Osteocyte (in vitro differentiated cells): ENCODE data around the gene APCDD1. TPM values are rescaled to one million over a fixed set of nuclear protein-coding genes. Genes with fewer than 3 reads are reported as not detected.

Experiments used
- DNase-seq: peaks from one replicate; pipeline ENCODE4 v3.0.0; 2021; ENCODE audit warnings: mixed read lengths; ENCODE audit not compliant: unreplicated experiment; ENCODE audit errors: extremely low spot score
- H3K27ac Mint-ChIP-seq: one replicate; pipeline ENCODE4 v1.8.0; 2021; ENCODE audit warnings: mild to moderate bottlenecking, mixed read lengths; ENCODE audit not compliant: unreplicated experiment
- H3K27me3 Mint-ChIP-seq: one replicate; pipeline ENCODE4 v1.8.0; 2021; ENCODE audit warnings: mixed read lengths; ENCODE audit not compliant: unreplicated experiment
- H3K36me3 Mint-ChIP-seq: one replicate; pipeline ENCODE4 v1.8.0; 2021; ENCODE audit warnings: mixed read lengths; ENCODE audit not compliant: unreplicated experiment
- H3K4me1 Mint-ChIP-seq: one replicate; pipeline ENCODE4 v1.8.0; 2021; ENCODE audit warnings: mixed read lengths; ENCODE audit not compliant: unreplicated experiment
- H3K4me3 Mint-ChIP-seq: one replicate; pipeline ENCODE4 v1.8.0; 2021; ENCODE audit warnings: mild to moderate bottlenecking, moderate library complexity, mixed read lengths; ENCODE audit not compliant: unreplicated experiment
- H3K9me3 Mint-ChIP-seq: one replicate; pipeline ENCODE4 v1.8.0; 2021; ENCODE audit warnings: mixed read lengths; ENCODE audit not compliant: unreplicated experiment
- CTCF ChIP-seq: fragments of 200-600 bp; sonication (generic); IDR thresholded peaks from 2 replicates; pipeline ENCODE4 v1.5.0; 2021; ENCODE audit warnings: antibody characterized with exemption, mild to moderate bottlenecking, moderate library complexity
- total RNA-seq: library from RNA; stranded (reverse); gene quantifications from 2 replicates; pipeline ENCODE4 v1.2.1, GENCODE V29; 2021

Gene APCDD1
- total RNA-seq, 1 donor from 2014 or later = 1.4 TPM

- TF ChIP-seq CTCF = no peak
- Mint-ChIP-seq H3K27me3 (peaks cover 28% of the 10 kb centered on the region), H3K9me3 (no peaks in the 10 kb centered on the region), H3K36me3 (peaks cover 3% of the 10 kb centered on the region), H3K4me3 (no peak overlapping the region), H3K4me1 (peaks cover 14% of the 10 kb centered on the region), H3K27ac (no peak overlapping the region)
- DNase-seq = no peak
Measured at GRCh38 chr18:10409041-10409440, 45.4 kb upstream of the APCDD1 start.

- TF ChIP-seq CTCF = no peak
- Mint-ChIP-seq H3K36me3 (peaks cover 3% of the 10 kb centered on the region), H3K27me3 (peaks cover 17% of the 10 kb centered on the region), H3K9me3 (no peaks in the 10 kb centered on the region), H3K4me1 (peaks cover 10% of the 10 kb centered on the region), H3K4me3 (no peak overlapping the region), H3K27ac (no peak overlapping the region)
- no peak for DNase-seq
Measured at GRCh38 chr18:10410472-10411308, 43.7 kb upstream of the APCDD1 start.

GRCh38 chr18:10412933-10413332 is 41.5 kb upstream of the APCDD1 start:
- no peak overlapping the region for H3K27ac Mint-ChIP-seq
- peaks cover 9% of the 10 kb centered on the region for H3K4me1 Mint-ChIP-seq
- no peaks in the 10 kb centered on the region for H3K36me3 Mint-ChIP-seq
- H3K9me3 Mint-ChIP-seq = no peaks in the 10 kb centered on the region
- no peak for DNase-seq
- peaks cover 5% of the 10 kb centered on the region for H3K27me3 Mint-ChIP-seq
- no peak for TF ChIP-seq CTCF
- H3K4me3 Mint-ChIP-seq = no peak overlapping the region

- no peaks in the 10 kb centered on the region for H3K9me3 Mint-ChIP-seq
- no peaks in the 10 kb centered on the region for H3K36me3 Mint-ChIP-seq
- peaks cover 9% of the 10 kb centered on the region for H3K4me1 Mint-ChIP-seq
- H3K27me3 Mint-ChIP-seq = peaks cover 5% of the 10 kb centered on the region
- DNase-seq = no peak
- H3K4me3 Mint-ChIP-seq = no peak overlapping the region
- TF ChIP-seq CTCF = no peak
- no peak overlapping the region for H3K27ac Mint-ChIP-seq
Measured at GRCh38 chr18:10413722-10414121, 40.7 kb upstream of the APCDD1 start.

- Mint-ChIP-seq H3K27ac (no peak overlapping the region), H3K4me3 (no peak overlapping the region)
Measured at GRCh38 chr18:10414293-10414842, 40.1 kb upstream of the APCDD1 start.

More at GRCh38 chr18:10414293-10414842, 40.1 kb upstream of the APCDD1 start:
- peaks cover 5% of the 10 kb centered on the region for H3K27me3 Mint-ChIP-seq
- H3K9me3 Mint-ChIP-seq = no peaks in the 10 kb centered on the region
- no peak for DNase-seq
- TF ChIP-seq CTCF = no peak
- peaks cover 9% of the 10 kb centered on the region for H3K4me1 Mint-ChIP-seq
- H3K36me3 Mint-ChIP-seq = no peaks in the 10 kb centered on the region
